Activated T-helper 2 cell treated with anti-CD3 and anti-CD28 coated beads, Interferon-gamma antibody, Interleukin-2, Interleukin-4, amounts not matched to agents 10 μg/mL and 5 μg/mL and 100 μg/mL, durations not matched to agents 14 hours and 24 hours and 36 hours (primary cell): Measurements from ENCODE around the gene MSH5. TPM values are rescaled to one million over a fixed set of nuclear protein-coding genes. Genes with fewer than 3 reads are reported as not detected.

Experiments
- DNase-seq: peaks from one replicate; pipeline ENCODE4 v3.0.0; 2021; ENCODE audit warnings: low spot score
- H3K27ac Mint-ChIP-seq: one replicate; pipeline ENCODE4 v1.8.0; 2021; ENCODE audit warnings: mixed read lengths
- H3K27me3 Mint-ChIP-seq: one replicate; pipeline ENCODE4 v1.8.0; 2021; ENCODE audit warnings: low read depth, mixed read lengths
- H3K36me3 Mint-ChIP-seq: one replicate; pipeline ENCODE4 v1.8.0; 2021; ENCODE audit warnings: low read depth, mixed read lengths
- H3K4me1 Mint-ChIP-seq: one replicate; pipeline ENCODE4 v1.8.0; 2021; ENCODE audit warnings: low read depth, mixed read lengths
- H3K4me3 Mint-ChIP-seq: one replicate; pipeline ENCODE4 v1.8.0; 2021; ENCODE audit warnings: low read depth, mild to moderate bottlenecking, moderate library complexity, mixed read lengths
- H3K9me3 Mint-ChIP-seq: one replicate; pipeline ENCODE4 v1.8.0; 2021; ENCODE audit warnings: mixed read lengths
- intact Hi-C: fragments of 100-400 bp; cut with micrococcal nuclease; formaldehyde crosslinking; loops from one replicate; pipeline ENCODE4 v1.15.1; 2023
- total RNA-seq: library from RNA; stranded (reverse); gene quantifications from 2 replicates; pipeline ENCODE4 v1.2.3, GENCODE V29; 2022

MSH5 gene
- total RNA-seq = 82.8 and 93.3 TPM in 2 replicates

GRCh38 chr6:31739639-31740396 is at the start of gene MSH5:
Gene MSH5, plus strand, starts transcription at chr6:31740005. Its CDS starts 462 bp downstream, at chr6:31740467.
- Mint-ChIP-seq H3K27me3 (no peaks in the 10 kb centered on the region), H3K4me3 (peak within 1 kb of the TSS; percentile 95), H3K4me1 (peaks cover 49% of the 10 kb centered on the region), H3K36me3 (peaks cover 46% of the 10 kb centered on the region), H3K9me3 (no peaks in the 10 kb centered on the region), H3K27ac (peak within 1 kb of the TSS; percentile 90)
- intact Hi-C loops = loop anchor here (1.0 to 2.0 kb wide), 5 partner anchors 37 to 193 kb away; partner anchors contain the start of genes LY6G5C, NFKBIL1, PRRC2A and VARS1
- DNase-seq = peak; percentile 97

GRCh38 chr6:31690231-31691077 is 49.4 kb upstream of the MSH5 start:
- intact Hi-C loops = no loop called here
- Mint-ChIP-seq H3K36me3 (peaks cover 57% of the 10 kb centered on the region), H3K27me3 (no peaks in the 10 kb centered on the region)

GRCh38 chr6:31691078-31691463 is 48.7 kb upstream of the MSH5 start:
- Mint-ChIP-seq H3K27me3 (no peaks in the 10 kb centered on the region), H3K4me3 (no peak overlapping the region), H3K36me3 (peaks cover 52% of the 10 kb centered on the region), H3K9me3 (no peaks in the 10 kb centered on the region), H3K27ac (no peak overlapping the region), H3K4me1 (peaks cover 10% of the 10 kb centered on the region)
- intact Hi-C loops = no loop called here
- DNase-seq = no peak

More at GRCh38 chr6:31690231-31691077, 49.4 kb upstream of the MSH5 start:
- H3K9me3 Mint-ChIP-seq = no peaks in the 10 kb centered on the region
- DNase-seq = no peak
- no peak overlapping the region for H3K4me3 Mint-ChIP-seq
- peaks cover 10% of the 10 kb centered on the region for H3K4me1 Mint-ChIP-seq
- H3K27ac Mint-ChIP-seq = no peak overlapping the region

- no peak for DNase-seq
- Mint-ChIP-seq H3K27me3 (no peaks in the 10 kb centered on the region), H3K4me1 (peaks cover 10% of the 10 kb centered on the region), H3K9me3 (no peaks in the 10 kb centered on the region), H3K36me3 (peaks cover 52% of the 10 kb centered on the region), H3K4me3 (no peak overlapping the region), H3K27ac (no peak overlapping the region)
- intact Hi-C loops = no loop called here
Observed at GRCh38 chr6:31691564-31692108, 48.2 kb upstream of the MSH5 start.

GRCh38 chr6:31692353-31692752 is 47.5 kb upstream of the MSH5 start:
- H3K36me3 Mint-ChIP-seq = peaks cover 55% of the 10 kb centered on the region

GRCh38 chr6:31692886-31693285 is 46.9 kb upstream of the MSH5 start:
- Mint-ChIP-seq H3K27ac (no peak overlapping the region), H3K9me3 (no peaks in the 10 kb centered on the region), H3K36me3 (peaks cover 55% of the 10 kb centered on the region), H3K4me1 (peaks cover 16% of the 10 kb centered on the region), H3K27me3 (no peaks in the 10 kb centered on the region), H3K4me3 (no peak overlapping the region)
- intact Hi-C loops = no loop called here
- DNase-seq = no peak

More at GRCh38 chr6:31692353-31692752, 47.5 kb upstream of the MSH5 start:
- Mint-ChIP-seq H3K9me3 (no peaks in the 10 kb centered on the region), H3K4me1 (peaks cover 11% of the 10 kb centered on the region), H3K27ac (peak overlapping the region; percentile 18), H3K4me3 (no peak overlapping the region), H3K27me3 (no peaks in the 10 kb centered on the region)
- no peak for DNase-seq
- intact Hi-C loops = no loop called here

- peaks cover 19% of the 10 kb centered on the region for H3K4me1 Mint-ChIP-seq
- H3K4me3 Mint-ChIP-seq = no peak overlapping the region
- H3K27ac Mint-ChIP-seq = no peak overlapping the region
- intact Hi-C loops = no loop called here
- no peaks in the 10 kb centered on the region for H3K27me3 Mint-ChIP-seq
- H3K9me3 Mint-ChIP-seq = no peaks in the 10 kb centered on the region
- no peak for DNase-seq
- peaks cover 54% of the 10 kb centered on the region for H3K36me3 Mint-ChIP-seq
Observed at GRCh38 chr6:31693535-31693934, 46.3 kb upstream of the MSH5 start.

- intact Hi-C loops = no loop called here
Observed at GRCh38 chr6:31697555-31697954, 42.2 kb upstream of the MSH5 start.

DNA sequence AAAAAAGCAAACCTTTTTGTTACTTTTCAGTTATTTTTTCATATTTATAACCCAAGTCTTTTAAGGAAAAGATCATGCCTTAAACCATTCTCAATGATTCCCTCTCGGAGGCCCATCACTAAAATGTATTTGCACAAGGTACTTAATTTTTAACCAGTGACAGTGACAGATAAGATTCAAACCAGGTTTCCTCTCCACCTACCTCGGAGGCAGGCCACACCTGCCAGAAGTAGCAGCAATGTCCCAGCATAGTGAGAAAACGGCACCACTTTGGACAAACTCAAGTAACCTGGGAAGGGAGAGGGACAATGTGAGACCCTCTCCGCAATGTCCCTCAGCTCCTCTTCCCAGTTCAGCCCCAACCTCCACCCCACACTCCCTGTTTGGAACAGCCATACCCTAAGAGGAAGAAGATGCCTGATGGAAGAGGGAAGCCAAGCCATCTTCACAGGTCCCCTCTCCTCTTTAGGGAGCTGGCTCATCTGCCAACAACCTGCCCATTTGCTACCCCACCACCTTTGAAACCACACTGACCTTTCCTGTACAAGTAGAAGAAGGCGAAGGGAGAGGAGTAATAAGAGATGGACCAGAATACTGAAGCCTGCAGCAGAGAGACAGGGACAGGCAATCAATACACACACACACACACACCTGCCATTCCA is 38.9 kb upstream of the MSH5 start:
- Mint-ChIP-seq H3K4me1 (peaks cover 28% of the 10 kb centered on the region), H3K27ac (no peak overlapping the region), H3K27me3 (no peaks in the 10 kb centered on the region), H3K36me3 (peaks cover 24% of the 10 kb centered on the region), H3K4me3 (peak overlapping the region; percentile 99), H3K9me3 (no peaks in the 10 kb centered on the region)
- intact Hi-C loops = no loop called here
- DNase-seq = no peak

More at GRCh38 chr6:31697555-31697954, 42.2 kb upstream of the MSH5 start:
- Mint-ChIP-seq H3K4me3 (no peak overlapping the region), H3K27me3 (no peaks in the 10 kb centered on the region), H3K4me1 (peaks cover 24% of the 10 kb centered on the region), H3K27ac (peak overlapping the region; percentile 79), H3K9me3 (no peaks in the 10 kb centered on the region), H3K36me3 (peaks cover 42% of the 10 kb centered on the region)
- DNase-seq = no peak

- Mint-ChIP-seq H3K27ac (peak overlapping the region; percentile 98), H3K4me1 (peaks cover 28% of the 10 kb centered on the region), H3K27me3 (no peaks in the 10 kb centered on the region), H3K36me3 (peaks cover 18% of the 10 kb centered on the region), H3K4me3 (peak overlapping the region; percentile 99), H3K9me3 (no peaks in the 10 kb centered on the region)
- DNase-seq = no peak
- intact Hi-C loops = loop anchor here (2.0 kb wide), 1 partner anchor 37 kb away; the partner anchor contains the start of gene GPANK1
Observed at GRCh38 chr6:31701666-31702404, 38.0 kb upstream of the MSH5 start.

DNA sequence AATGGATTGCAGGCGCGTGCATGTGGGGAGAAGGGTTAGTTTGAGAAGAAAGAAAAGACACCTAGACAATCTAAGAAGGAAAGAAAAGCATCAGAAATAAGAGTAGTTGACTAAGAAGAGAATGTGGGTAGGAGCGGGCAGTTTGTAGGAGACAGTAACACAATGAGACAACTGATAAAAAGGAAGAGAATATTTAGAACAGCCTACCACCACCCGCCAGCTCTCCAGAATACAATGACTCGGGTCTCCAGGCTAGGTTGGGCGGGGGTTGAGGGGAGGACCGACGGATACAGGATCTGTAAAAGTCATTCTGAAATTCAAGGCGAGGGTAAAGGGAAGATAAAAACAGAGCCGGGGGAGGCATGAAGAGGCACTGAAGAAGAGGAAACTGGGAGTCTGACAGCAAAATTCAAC is 37.4 kb upstream of the MSH5 start:
- Mint-ChIP-seq H3K4me3 (peak overlapping the region; percentile 99), H3K27me3 (no peaks in the 10 kb centered on the region), H3K4me1 (peaks cover 26% of the 10 kb centered on the region), H3K9me3 (no peaks in the 10 kb centered on the region), H3K36me3 (peaks cover 15% of the 10 kb centered on the region), H3K27ac (peak overlapping the region; percentile 98)
- no peak for DNase-seq
- intact Hi-C loops = loop anchor here (2.0 kb wide), 1 partner anchor 38 kb away; the partner anchor contains the start of gene GPANK1
